HEK293T (cell line): ENCODE measurements around the gene GALNT11.

Experiments
- BHLHE40 ChIP-seq: fragments of 450-650 bp; IDR thresholded peaks from 2 replicates; pipeline ENCODE4 v1.6.1; 2016; ENCODE audit warnings: mild to moderate bottlenecking, moderate library complexity, borderline replicate concordance
- CTBP1 ChIP-seq: fragments of 450-650 bp; IDR thresholded peaks from 2 replicates; pipeline ENCODE4 v1.6.1; 2016; ENCODE audit warnings: borderline replicate concordance
- ELF4 ChIP-seq: fragments of 450-650 bp; IDR thresholded peaks from 2 replicates; pipeline ENCODE4 v1.6.1; 2017; ENCODE audit warnings: antibody characterized with exemption
- FOXA1 ChIP-seq: fragments of 450-650 bp; IDR thresholded peaks from 2 replicates; pipeline ENCODE4 v1.6.1; 2016; ENCODE audit warnings: mild to moderate bottlenecking
- FOXK2 ChIP-seq: fragments of 450-650 bp; IDR thresholded peaks from 2 replicates; pipeline ENCODE4 v1.6.1; 2016; ENCODE audit warnings: mild to moderate bottlenecking
- FOXM1 ChIP-seq: fragments of 450-650 bp; IDR thresholded peaks from 2 replicates; pipeline ENCODE4 v1.6.1; 2017; ENCODE audit warnings: mild to moderate bottlenecking, borderline replicate concordance
- L3MBTL2 ChIP-seq: fragments of 450-650 bp; conservative IDR thresholded peaks from 2 replicates; pipeline ENCODE4 v1.6.1; 2016; ENCODE audit warnings: mild to moderate bottlenecking
- LEF1 ChIP-seq: fragments of 450-650 bp; IDR thresholded peaks from 2 replicates; pipeline ENCODE4 v1.6.1; 2017; ENCODE audit warnings: mild to moderate bottlenecking, borderline replicate concordance
- SP1 ChIP-seq: fragments of 450-650 bp; IDR thresholded peaks from 2 replicates; pipeline ENCODE4 v1.6.1; 2017
- SUZ12 ChIP-seq: fragments of 450-650 bp; IDR thresholded peaks from 2 replicates; pipeline ENCODE4 v1.6.1; 2016; ENCODE audit warnings: mild to moderate bottlenecking
- TARDBP ChIP-seq: fragments of 450-650 bp; IDR thresholded peaks from 2 replicates; pipeline ENCODE4 v1.6.1; 2016
- ZNF384 ChIP-seq: fragments of 450-650 bp; IDR thresholded peaks from 2 replicates; pipeline ENCODE4 v1.6.1; 2016

- TF ChIP-seq ELF4 (no peak), FOXK2 (no peak), FOXA1 (no peak), BHLHE40 (no peak), SUZ12 (no peak), TARDBP (no peak), CTBP1 (no peak), SP1 (no peak), ZNF384 (no peak), FOXM1 (no peak), LEF1 (no peak), L3MBTL2 (no peak)
Observed at GRCh38 chr7:152016947-152017346, 8.5 kb upstream of the GALNT11 start.
